Loucy (cell line): Measurements from ENCODE around the gene TSHR.

ENCODE experiments used
- CTCF ChIP-seq: fragments of 200-600 bp; sonication (generic); conservative IDR thresholded peaks from 2 replicates; pipeline ENCODE4 v1.5.1; 2014; ENCODE audit warnings: mild to moderate bottlenecking, antibody characterized with exemption, low read length
- EZH2phosphoT487 ChIP-seq: fragments of 200-600 bp; IDR thresholded peaks from 2 replicates; pipeline ENCODE4 v1.6.1; 2018; ENCODE audit warnings: antibody characterized with exemption, mild to moderate bottlenecking, moderate library complexity, borderline replicate concordance

GRCh38 chr14:80981673-80982072, 26.3 kb downstream of the TSHR start:
- TF ChIP-seq CTCF (no peak), EZH2phosphoT487 (no peak)
